HepG2 (cell line): ENCODE measurements around the gene EPB42. TPM values are rescaled to one million over a fixed set of nuclear protein-coding genes. Genes with fewer than 3 reads are reported as not detected.
A peak's percentile ranks its signal among the peaks of the same experiment; 100 is the strongest.

Experiments
- ATF4 ChIP-seq, 2 experiments: fragments of 450-650 bp in 1 of 2; sonication (generic) in 1 of 2; formaldehyde crosslinking; IDR thresholded peaks; 2 replicates each; pipeline versions ENCODE4 v1.5.0 to v1.8.0; 2020 to 2022; ENCODE audit warnings: mild to moderate bottlenecking in 1 of 2, missing genetic modification reagents in 1 of 2
- DNMT3B ChIP-seq: conservative IDR thresholded peaks from 2 replicates; pipeline ENCODE4 v1.6.1; 2016; ENCODE audit warnings: missing biosample characterization, control low read depth
- HHEX ChIP-seq: IDR thresholded peaks from 2 replicates; pipeline ENCODE4 v1.6.1; 2016; ENCODE audit warnings: control low read depth
- HNRNPLL ChIP-seq: fragments of 200-400 bp; formaldehyde crosslinking; IDR thresholded peaks from 2 replicates; pipeline ENCODE4 v1.6.1; 2017; ENCODE audit warnings: mild to moderate bottlenecking, low read depth, low read length; ENCODE audit not compliant: poor library complexity, severe bottlenecking
- HOXD1 ChIP-seq: sonication (generic); formaldehyde crosslinking; IDR thresholded peaks from 2 replicates; pipeline ENCODE4 v1.5.0; 2020; ENCODE audit warnings: missing genetic modification reagents
- ISL2 ChIP-seq: sonication (generic); formaldehyde crosslinking; IDR thresholded peaks from 2 replicates; pipeline ENCODE4 v1.5.0; 2020; ENCODE audit warnings: missing genetic modification reagents
- MLXIP ChIP-seq: sonication (generic); formaldehyde crosslinking; IDR thresholded peaks from 2 replicates; pipeline ENCODE4 v1.9.0; 2021; ENCODE audit warnings: missing genetic modification reagents, borderline replicate concordance
- NPAS2 ChIP-seq: sonication (generic); formaldehyde crosslinking; IDR thresholded peaks from 2 replicates; pipeline ENCODE4 v1.8.0; 2022; ENCODE audit warnings: mild to moderate bottlenecking, missing genetic modification reagents, borderline replicate concordance
- RAD21 ChIP-seq: fragments of 450-650 bp; formaldehyde crosslinking; IDR thresholded peaks from 2 replicates; pipeline ENCODE4 v1.5.0; 2020; ENCODE audit warnings: mild to moderate bottlenecking
- SIX1 ChIP-seq: sonication (generic); formaldehyde crosslinking; IDR thresholded peaks from 2 replicates; pipeline ENCODE4 v1.4.0; 2020; ENCODE audit warnings: missing genetic modification reagents, borderline replicate concordance
- SYNCRIP ChIP-seq: fragments of 200-400 bp; formaldehyde crosslinking; IDR thresholded peaks from 2 replicates; pipeline ENCODE4 v1.6.1; 2018; ENCODE audit warnings: mild to moderate bottlenecking, low read depth, low read length; ENCODE audit not compliant: insufficient read depth
- TAF1 ChIP-seq: sonication (generic); formaldehyde crosslinking; IDR thresholded peaks from 2 replicates; pipeline ENCODE4 v1.4.0; 2020; ENCODE audit warnings: missing genetic modification reagents
- ZBTB25 ChIP-seq: IDR thresholded peaks from 2 replicates; pipeline ENCODE4 v1.6.1; 2018; ENCODE audit warnings: missing genetic modification reagents
- ZBTB3 ChIP-seq: sonication (generic); formaldehyde crosslinking; IDR thresholded peaks from 2 replicates; pipeline ENCODE4 v1.4.0; 2020; ENCODE audit warnings: low read depth, mild to moderate bottlenecking, moderate library complexity, missing genetic modification reagents, borderline replicate concordance
- ZBTB38 ChIP-seq: sonication (generic); formaldehyde crosslinking; IDR thresholded peaks from 2 replicates; pipeline ENCODE4 v1.5.1; 2020; ENCODE audit warnings: mild to moderate bottlenecking, missing genetic modification reagents
- ZC3H4 ChIP-seq: sonication (generic); formaldehyde crosslinking; IDR thresholded peaks from 2 replicates; pipeline ENCODE4 v1.4.0; 2020; ENCODE audit warnings: missing genetic modification reagents, borderline replicate concordance
- ZFY ChIP-seq: sonication (generic); formaldehyde crosslinking; IDR thresholded peaks from 2 replicates; pipeline ENCODE4 v1.4.0; 2020; ENCODE audit warnings: missing genetic modification reagents
- ZNF251 ChIP-seq: sonication (generic); formaldehyde crosslinking; IDR thresholded peaks from 2 replicates; pipeline ENCODE4 v1.9.0; 2021; ENCODE audit warnings: mild to moderate bottlenecking, missing genetic modification reagents
- ZNF296 ChIP-seq: sonication (generic); formaldehyde crosslinking; conservative IDR thresholded peaks from 2 replicates; pipeline ENCODE4 v1.5.0; 2020; ENCODE audit warnings: mild to moderate bottlenecking, missing genetic modification reagents
- ZNF501 ChIP-seq: sonication (generic); formaldehyde crosslinking; IDR thresholded peaks from 2 replicates; pipeline ENCODE4 v1.5.1; 2020; ENCODE audit warnings: mild to moderate bottlenecking, moderate library complexity, missing genetic modification reagents
- ZSCAN5A ChIP-seq: sonication (generic); formaldehyde crosslinking; IDR thresholded peaks from 2 replicates; pipeline ENCODE4 v1.8.0; 2022; ENCODE audit warnings: mild to moderate bottlenecking, missing genetic modification reagents, borderline replicate concordance
- polyA plus RNA-seq, 8 experiments: library from polyadenylated mRNA; depleted of rRNA in 3 of 8; stranded (reverse) in 7 of 8; unstranded in 1 of 8; fragments of >200 nt; fragmentation: Illumina TruSeq in 4 of 8; extraction: Trizol in 4 of 8; gene quantifications; 2 replicates each; pipeline versions ENCODE4 v1.2.1 to v1.2.3, GENCODE V29; 2011 to 2016; ENCODE audit warnings: low read depth in 4 of 8, missing spikeins in 1 of 8, mixed read lengths in 1 of 8; ENCODE audit not compliant: insufficient read depth in 1 of 8
- total RNA-seq, 5 experiments: library from RNA; depleted of rRNA; stranded (reverse); fragments of >200 nt; fragmentation: Illumina TruSeq; extraction: Trizol; gene quantifications; 2 replicates each; pipeline ENCODE4 v1.2.3, GENCODE V29; 2016; ENCODE audit warnings: low read depth in 1 of 5
- TF ChIP-seq, protein P1 (sequence below): sonication (generic); formaldehyde crosslinking; IDR thresholded peaks from 2 replicates; pipeline ENCODE4 v1.5.1; 2020; ENCODE audit warnings: mild to moderate bottlenecking, missing genetic modification reagents, moderate library complexity

EPB42 gene
- total and polyA plus RNA-seq, 2 of the 13 experiments (the other 11 are each of a cell fraction or from before 2014, with no cell fraction given) = not detected

- no peak for TF ChIP-seq ZSCAN5A (CRISPR knock-in tag)
- TF ChIP-seq, protein P1, sequence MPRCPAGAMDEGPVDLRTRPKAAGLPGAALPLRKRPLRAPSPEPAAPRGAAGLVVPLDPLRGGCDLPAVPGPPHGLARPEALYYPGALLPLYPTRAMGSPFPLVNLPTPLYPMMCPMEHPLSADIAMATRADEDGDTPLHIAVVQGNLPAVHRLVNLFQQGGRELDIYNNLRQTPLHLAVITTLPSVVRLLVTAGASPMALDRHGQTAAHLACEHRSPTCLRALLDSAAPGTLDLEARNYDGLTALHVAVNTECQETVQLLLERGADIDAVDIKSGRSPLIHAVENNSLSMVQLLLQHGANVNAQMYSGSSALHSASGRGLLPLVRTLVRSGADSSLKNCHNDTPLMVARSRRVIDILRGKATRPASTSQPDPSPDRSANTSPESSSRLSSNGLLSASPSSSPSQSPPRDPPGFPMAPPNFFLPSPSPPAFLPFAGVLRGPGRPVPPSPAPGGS (CRISPR knock-in tag) = no peak; the same call in 1 of the 2 replicates
- no peak; the same call in 1 of the 2 replicates for TF ChIP-seq SIX1
- peak; percentile 62; the same call in 1 of the 2 replicates for TF ChIP-seq ISL2 (CRISPR knock-in tag)
- peak; percentile 86 for TF ChIP-seq TAF1 (CRISPR knock-in tag)
- no peak for TF ChIP-seq ZNF501 (CRISPR knock-in tag)
- TF ChIP-seq ZC3H4 (CRISPR knock-in tag) = no peak
- TF ChIP-seq ATF4 (CRISPR knock-in tag; IDR thresholded peaks at IDR 0.05) = no peak
- peak; percentile 99 for TF ChIP-seq ZFY
- no peak for TF ChIP-seq ZNF251 (CRISPR knock-in tag)
- peak; percentile 78 for TF ChIP-seq HNRNPLL
- TF ChIP-seq NPAS2 (CRISPR knock-in tag) = no peak
- no peak for TF ChIP-seq DNMT3B (CRISPR knock-in tag)
- TF ChIP-seq ZNF296 (CRISPR knock-in tag) = no peak
- TF ChIP-seq HHEX (CRISPR knock-in tag) = no peak
- TF ChIP-seq ZBTB3 (CRISPR knock-in tag) = no peak
- no peak for TF ChIP-seq MLXIP
- no peak for TF ChIP-seq RAD21
- TF ChIP-seq SYNCRIP = no peak
- TF ChIP-seq HOXD1 (CRISPR knock-in tag) = peak; percentile 58
- TF ChIP-seq ZBTB38 (CRISPR knock-in tag) = peak; percentile 73
- TF ChIP-seq ZBTB25 (CRISPR knock-in tag) = no peak
Measured at GRCh38 chr15:43185157-43186002, 35.4 kb downstream of the EPB42 start, which contains the start of gene CCNDBP1 (continued).
